C4-2B (cell line): ENCODE results near the gene SCN2B.

Experiments
- H3K27ac ChIP-seq: fragments of 450-650 bp; 2 replicates; pipeline ENCODE4 v1.5.1; 2017
- CTCF ChIP-seq: fragments of 450-650 bp; conservative IDR thresholded peaks from 2 replicates; pipeline ENCODE4 v1.5.1; 2017; ENCODE audit warnings: mild to moderate bottlenecking
- ZFX ChIP-seq: fragments of 450-650 bp; IDR thresholded peaks from 2 replicates; pipeline ENCODE4 v1.6.1; 2017

Gene SCN2B

GRCh38 chr11:118164885-118165284 lies 11.6 kb downstream of the SCN2B start:
- no peak overlapping the region for H3K27ac ChIP-seq
- TF ChIP-seq CTCF, result no peak
- TF ChIP-seq ZFX, result no peak

- TF ChIP-seq CTCF (no peak), ZFX (no peak)
- no peak overlapping the region for H3K27ac ChIP-seq
These were observed 12.9 kb downstream of the SCN2B start for GRCh38 chr11:118163494-118163893.

- no peak for TF ChIP-seq CTCF
- no peak for TF ChIP-seq ZFX
- H3K27ac ChIP-seq, result no peak overlapping the region
These were observed 13.6 kb downstream of the SCN2B start for GRCh38 chr11:118162846-118163245.

GRCh38 chr11:118161786-118162185 lies 14.7 kb downstream of the SCN2B start:
- TF ChIP-seq CTCF (no peak), ZFX (no peak)

GRCh38 chr11:118157186-118157895 lies 19.1 kb downstream of the SCN2B start:
- TF ChIP-seq CTCF (no peak), ZFX (no peak)
- H3K27ac ChIP-seq, result no peak overlapping the region

More at GRCh38 chr11:118161786-118162185, 14.7 kb downstream of the SCN2B start:
- no peak overlapping the region for H3K27ac ChIP-seq

- H3K27ac ChIP-seq, result no peak overlapping the region
- TF ChIP-seq CTCF (no peak), ZFX (no peak)
These were observed 19.8 kb downstream of the SCN2B start for GRCh38 chr11:118156531-118157185.

- TF ChIP-seq CTCF (no peak), ZFX (no peak)
- no peak overlapping the region for H3K27ac ChIP-seq
These were observed 20.5 kb downstream of the SCN2B start for GRCh38 chr11:118155776-118156530.
